Measurements from ENCODE around the gene STEAP1B.
"Not testable (repeated sequence)": the region's sequence is repeated elsewhere in the genome, so short reads cannot be mapped to it uniquely, and the experiment has no call there.

The STEAP1B gene

GRCh38 chr7:22499888-22500689 is at the start of gene STEAP1B:
TSS of gene STEAP1B (minus strand) at chr7:22500188. CDS start at chr7:22494855, 5,333 bp downstream.
- DNase-seq = peak; percentile 68

GRCh38 chr7:22549051-22549450 is 49.1 kb upstream of the STEAP1B start:
- no peak for DNase-seq

GRCh38 chr7:22548313-22548712 is 48.3 kb upstream of the STEAP1B start:
- DNase-seq = no peak

- no peak for DNase-seq
These were observed 46.8 kb upstream of the STEAP1B start for GRCh38 chr7:22546769-22547168.

- DNase-seq = no peak
These were observed 45.5 kb upstream of the STEAP1B start for GRCh38 chr7:22545529-22545928.

- no peak for DNase-seq
These were observed 44.3 kb upstream of the STEAP1B start for GRCh38 chr7:22544245-22544644.

GRCh38 chr7:22543169-22543568 is 43.2 kb upstream of the STEAP1B start:
- DNase-seq = no peak

- no peak for DNase-seq
These were observed 42.7 kb upstream of the STEAP1B start for GRCh38 chr7:22542669-22543068.

- DNase-seq = no peak
These were observed 42.3 kb upstream of the STEAP1B start for GRCh38 chr7:22542254-22542653.

GRCh38 chr7:22541789-22542188 is 41.8 kb upstream of the STEAP1B start:
- no peak for DNase-seq

- not testable (repeated sequence) for DNase-seq
These were observed 28.5 kb upstream of the STEAP1B start for GRCh38 chr7:22528537-22528936.

- DNase-seq = not testable (repeated sequence)
These were observed 24.5 kb upstream of the STEAP1B start for GRCh38 chr7:22524353-22524947.

- peak; percentile 35 for DNase-seq
These were observed 23.7 kb upstream of the STEAP1B start for GRCh38 chr7:22523478-22524352.

GRCh38 chr7:22519560-22519959 is 19.6 kb upstream of the STEAP1B start:
- not testable (repeated sequence) for DNase-seq

- DNase-seq = not testable (repeated sequence)
These were observed 17.0 kb upstream of the STEAP1B start for GRCh38 chr7:22516950-22517349.

GRCh38 chr7:22514963-22515362 is 15.0 kb upstream of the STEAP1B start:
- not testable (repeated sequence) for DNase-seq

GRCh38 chr7:22507320-22507719 is 7.3 kb upstream of the STEAP1B start:
- not testable (repeated sequence) for DNase-seq

GRCh38 chr7:22506316-22507020 is 6.5 kb upstream of the STEAP1B start:
- DNase-seq = not testable (repeated sequence)

- DNase-seq = not testable (repeated sequence)
These were observed 4.5 kb upstream of the STEAP1B start for GRCh38 chr7:22504519-22504918.

- not testable (repeated sequence) for DNase-seq
These were observed 2.1 kb upstream of the STEAP1B start for GRCh38 chr7:22502104-22502503.

GRCh38 chr7:22501336-22501735 is 1.3 kb upstream of the STEAP1B start:
- peak; percentile 62 for DNase-seq

GRCh38 chr7:22499044-22499443 is 944 bp downstream of the STEAP1B start:
- DNase-seq = no peak

GRCh38 chr7:22496912-22497311 is 3.1 kb downstream of the STEAP1B start:
- not testable (repeated sequence) for DNase-seq

Measured in SHP77 treated with DMSO at 0.1 percent for 48 hours (cell line).